PC-9 (cell line): ENCODE data around the gene SVOPL. TPM values are rescaled to one million over a fixed set of nuclear protein-coding genes. Genes with fewer than 3 reads are reported as not detected.

Experiments
- BruUV-seq: library from RNA; stranded (reverse); fragments of 400-500 nt; replicated peaks from 2 replicates; lab custom pipeline; 2021; lab: Mats Ljungman, UMichigan
- CTCF ChIA-PET: fragments of 300-600 bp; sonication (Branson Sonifier 250); formaldehyde crosslinking; loops from one replicate; lab custom pipeline; 2022; ENCODE audit warnings: antibody characterized with exemption; lab: Charles Lee
- POLR2A ChIA-PET: fragments of 300-600 bp; sonication (Branson Sonifier 250); formaldehyde crosslinking; loops from one replicate; lab custom pipeline; 2022; ENCODE audit warnings: antibody characterized with exemption; ENCODE audit not compliant: unreplicated experiment; lab: Charles Lee
- DNase-seq, 2 experiments: peaks; one replicate each; pipeline versions ENCODE4 v3.0.0 to v3.0.0-alpha.2; 2015 to 2022; ENCODE audit warnings: mixed read lengths in 1 of 2
- H2AFZ ChIP-seq: fragments of 200-600 bp; sonication (generic); 2 replicates; pipeline ENCODE4 v1.8.1; 2017; ENCODE audit warnings: antibody characterized with exemption
- H3F3A ChIP-seq: fragments of 200-600 bp; sonication (generic); 2 replicates; pipeline ENCODE4 v1.8.1; 2017; ENCODE audit warnings: antibody characterized with exemption, mild to moderate bottlenecking, low read depth; ENCODE audit not compliant: insufficient read depth
- H3K27ac ChIP-seq: fragments of 200-600 bp; sonication (generic); 2 replicates; pipeline ENCODE4 v1.6.1; 2016; ENCODE audit warnings: mixed run types
- H3K27me3 ChIP-seq: fragments of 200-600 bp; sonication (generic); 2 replicates; pipeline ENCODE4 v1.6.1; 2016; ENCODE audit warnings: low read depth, mixed run types; ENCODE audit not compliant: insufficient read depth
- H3K36me3 ChIP-seq: fragments of 200-600 bp; sonication (generic); 2 replicates; pipeline ENCODE4 v1.6.1; 2016; ENCODE audit warnings: low read depth, mixed run types
- H3K4me1 ChIP-seq: fragments of 200-600 bp; sonication (generic); replicated peaks from 2 replicates; pipeline ENCODE4 v1.6.1; 2016; ENCODE audit warnings: mixed run types; ENCODE audit not compliant: insufficient read depth
- H3K4me2 ChIP-seq: fragments of 200-600 bp; sonication (generic); 2 replicates; pipeline ENCODE4 v1.6.1; 2017; ENCODE audit warnings: mixed run types
- H3K4me3 ChIP-seq: fragments of 200-600 bp; sonication (generic); 2 replicates; pipeline ENCODE4 v1.6.1; 2016; ENCODE audit warnings: mixed run types
- H3K79me2 ChIP-seq: fragments of 200-600 bp; sonication (generic); 2 replicates; pipeline ENCODE4 v1.6.1; 2017; ENCODE audit warnings: low read depth, mixed run types
- H3K9me2 ChIP-seq: fragments of 200-600 bp; sonication (generic); 2 replicates; pipeline ENCODE4 v1.8.1; 2017; ENCODE audit warnings: mild to moderate bottlenecking; ENCODE audit not compliant: insufficient read depth
- H3K9me3 ChIP-seq: fragments of 200-600 bp; sonication (generic); 2 replicates; pipeline ENCODE4 v1.8.1; 2016; ENCODE audit warnings: low read depth; ENCODE audit not compliant: insufficient read depth
- H4K20me1 ChIP-seq: fragments of 200-600 bp; sonication (generic); 2 replicates; pipeline ENCODE4 v1.8.1; 2017; ENCODE audit not compliant: insufficient read depth
- EZH2 ChIP-seq: fragments of 200-600 bp; sonication (generic); IDR thresholded peaks from 2 replicates; pipeline ENCODE4 v1.8.0; 2017; ENCODE audit warnings: antibody characterized with exemption, low read depth
- intact Hi-C: fragments of 100-400 bp; cut with micrococcal nuclease; formaldehyde crosslinking; loops from one replicate; pipeline ENCODE4 v1.10.0; 2022; ENCODE audit not compliant: unreplicated experiment
- total RNA-seq: library from RNA; stranded (reverse); gene quantifications from 2 replicates; pipeline ENCODE4 v1.2.3, GENCODE V29; 2021
- TF ChIP-seq, protein P1 (sequence below): fragments of 200-600 bp; sonication (generic); conservative IDR thresholded peaks from 2 replicates; pipeline ENCODE4 v1.6.1; 2017; ENCODE audit warnings: mixed run types, antibody characterized with exemption, mild to moderate bottlenecking, moderate library complexity

The SVOPL gene
- total RNA-seq, 1 experiment from 2014 or later: 0.70 TPM

DNA sequence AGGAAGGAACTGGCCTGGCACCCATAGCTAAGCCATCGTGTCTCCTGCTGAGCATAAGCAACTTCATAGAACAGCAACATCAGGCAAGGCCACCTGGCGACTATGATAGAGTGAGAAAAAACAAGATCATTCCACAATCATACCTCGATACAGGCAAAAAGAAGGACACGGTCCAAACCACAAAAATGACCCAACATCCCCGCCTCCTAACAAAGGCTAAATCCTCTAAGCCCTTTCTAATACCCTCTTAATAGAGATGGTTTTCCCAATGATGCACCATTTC is 40.2 kb upstream of the SVOPL start:
- Histone ChIP-seq H3K79me2 (no peaks in the 10 kb centered on the region), H4K20me1 (no peaks in the 10 kb centered on the region), H3K4me2 (no peak overlapping the region), H3K4me3 (no peak overlapping the region), H3K4me1 (peaks cover 10% of the 10 kb centered on the region), H3K27ac (no peak overlapping the region), H3K36me3 (no peaks in the 10 kb centered on the region), H3K9me2 (no peaks in the 10 kb centered on the region), H3K9me3 (no peaks in the 10 kb centered on the region), H3K27me3 (no peaks in the 10 kb centered on the region), H3F3A (no peaks in the 10 kb centered on the region), H2AFZ (no peak overlapping the region)
- CTCF ChIA-PET: interaction anchor here (0.6 kb wide), 1 partner anchor 527 kb away, joined by 3 read pairs; no protein-coding TSS in a partner anchor
- POLR2A ChIA-PET: interaction anchor here (0.5 kb wide), 1 partner anchor 14 kb away, joined by 4 read pairs; no protein-coding TSS in a partner anchor
- TF ChIP-seq, protein P1, sequence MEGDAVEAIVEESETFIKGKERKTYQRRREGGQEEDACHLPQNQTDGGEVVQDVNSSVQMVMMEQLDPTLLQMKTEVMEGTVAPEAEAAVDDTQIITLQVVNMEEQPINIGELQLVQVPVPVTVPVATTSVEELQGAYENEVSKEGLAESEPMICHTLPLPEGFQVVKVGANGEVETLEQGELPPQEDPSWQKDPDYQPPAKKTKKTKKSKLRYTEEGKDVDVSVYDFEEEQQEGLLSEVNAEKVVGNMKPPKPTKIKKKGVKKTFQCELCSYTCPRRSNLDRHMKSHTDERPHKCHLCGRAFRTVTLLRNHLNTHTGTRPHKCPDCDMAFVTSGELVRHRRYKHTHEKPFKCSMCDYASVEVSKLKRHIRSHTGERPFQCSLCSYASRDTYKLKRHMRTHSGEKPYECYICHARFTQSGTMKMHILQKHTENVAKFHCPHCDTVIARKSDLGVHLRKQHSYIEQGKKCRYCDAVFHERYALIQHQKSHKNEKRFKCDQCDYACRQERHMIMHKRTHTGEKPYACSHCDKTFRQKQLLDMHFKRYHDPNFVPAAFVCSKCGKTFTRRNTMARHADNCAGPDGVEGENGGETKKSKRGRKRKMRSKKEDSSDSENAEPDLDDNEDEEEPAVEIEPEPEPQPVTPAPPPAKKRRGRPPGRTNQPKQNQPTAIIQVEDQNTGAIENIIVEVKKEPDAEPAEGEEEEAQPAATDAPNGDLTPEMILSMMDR: no peak
- TF ChIP-seq EZH2: no peak
- no TSS peak for BruUV-seq
- DNase-seq: no peak
- intact Hi-C loops: loop anchor here (5.0 kb wide), 1 partner anchor 336 kb away; no protein-coding TSS in a partner anchor

DNA sequence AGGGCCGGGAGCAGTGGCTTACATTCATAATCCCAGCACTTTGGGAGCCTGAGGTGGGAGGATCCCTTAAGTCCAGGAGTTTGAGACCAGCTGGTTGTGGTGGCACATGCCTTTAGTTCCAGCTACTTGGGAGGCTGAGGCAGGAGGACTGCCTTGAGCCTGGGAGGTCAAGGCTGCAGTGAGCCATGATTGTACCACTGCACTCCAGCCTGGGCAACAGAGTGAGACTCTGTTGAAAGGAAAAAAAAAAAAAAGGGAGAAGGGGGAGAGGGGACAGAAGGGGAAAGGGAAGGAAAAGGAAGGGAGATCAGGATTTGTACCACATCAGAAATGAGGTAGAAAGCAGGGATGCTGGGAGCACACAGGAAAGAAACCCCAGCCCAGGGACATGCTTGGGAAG is 38.7 kb upstream of the SVOPL start:
- no peak for DNase-seq
- H4K20me1 ChIP-seq: no peaks in the 10 kb centered on the region
- ChIA-PET CTCF (interaction anchor here (0.6 to 0.7 kb wide), 2 partner anchors 107 to 656 kb away, joined by 3 to 6 read pairs; no protein-coding TSS in a partner anchor), POLR2A (no interaction called here)
- no peaks in the 10 kb centered on the region for H3K9me2 ChIP-seq
- H3K27ac ChIP-seq: no peak overlapping the region
- no peak overlapping the region for H3K4me2 ChIP-seq
- no peaks in the 10 kb centered on the region for H3K36me3 ChIP-seq
- no peaks in the 10 kb centered on the region for H3K9me3 ChIP-seq
- intact Hi-C loops: loop anchor here (2.0 to 5.0 kb wide), 5 partner anchors 78 to 1083 kb away; no protein-coding TSS in a partner anchor
- BruUV-seq: no TSS peak
- no peaks in the 10 kb centered on the region for H3F3A ChIP-seq
- TF ChIP-seq EZH2: no peak
- TF ChIP-seq, protein P1: no peak
- H3K4me1 ChIP-seq: peaks cover 10% of the 10 kb centered on the region
- H2AFZ ChIP-seq: no peak overlapping the region
- H3K79me2 ChIP-seq: no peaks in the 10 kb centered on the region
- H3K4me3 ChIP-seq: no peak overlapping the region
- no peaks in the 10 kb centered on the region for H3K27me3 ChIP-seq

DNA sequence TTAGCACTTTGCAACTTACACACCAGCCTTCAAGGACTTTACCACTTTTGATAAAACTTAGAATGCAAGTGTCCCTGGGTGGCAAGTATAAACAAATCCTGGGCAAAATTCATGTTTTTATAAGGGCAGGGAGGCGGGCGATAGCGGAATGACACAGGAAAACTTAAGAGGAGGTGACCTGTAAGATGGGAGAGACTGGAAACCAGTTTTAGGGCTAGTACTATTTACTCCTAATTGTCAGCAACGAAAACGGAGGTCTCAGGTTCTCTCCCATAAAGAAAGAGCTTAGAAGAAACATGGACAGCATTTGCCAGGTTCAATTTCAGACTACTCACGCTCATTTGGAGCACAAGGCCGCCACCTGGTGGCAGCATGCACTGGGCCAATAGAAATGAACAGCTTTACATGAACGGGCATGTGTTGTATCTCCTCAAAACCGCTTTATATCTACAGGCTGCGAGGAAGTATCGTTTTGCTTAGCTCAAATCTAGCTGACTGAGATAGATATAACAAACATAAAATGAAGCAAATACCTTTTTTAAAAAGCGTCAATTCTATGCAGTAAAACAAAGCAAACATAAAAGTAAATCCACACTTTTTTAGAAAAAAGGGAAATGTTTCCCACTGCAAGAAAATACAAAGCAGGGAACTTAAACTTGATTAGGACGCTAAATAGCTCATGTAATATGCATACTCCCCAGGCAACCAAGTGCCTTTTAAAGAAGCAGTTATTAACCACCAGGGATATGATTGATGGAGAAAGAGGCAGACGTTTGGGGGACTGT is 37.6 kb upstream of the SVOPL start:
- TF ChIP-seq, protein P1: peak; percentile 99
- no peak for TF ChIP-seq EZH2
- no peak overlapping the region for H3K4me3 ChIP-seq
- CTCF ChIA-PET: interaction anchor here (0.5 to 1.2 kb wide), 6 partner anchors 16 to 730 kb away, joined by 3 to 15 read pairs (median 4); no protein-coding TSS in a partner anchor
- H3K27ac ChIP-seq: no peak overlapping the region
- peak; percentile 73 to 86 for DNase-seq
- H3F3A ChIP-seq: no peaks in the 10 kb centered on the region
- H3K27me3 ChIP-seq: no peaks in the 10 kb centered on the region
- no TSS peak for BruUV-seq
- H3K9me2 ChIP-seq: no peaks in the 10 kb centered on the region
- no peaks in the 10 kb centered on the region for H3K79me2 ChIP-seq
- H3K4me1 ChIP-seq: peaks cover 10% of the 10 kb centered on the region
- intact Hi-C loops: loop anchor here (1.0 to 5.0 kb wide), 8 partner anchors 76 to 1081 kb away; no protein-coding TSS in a partner anchor
- no peaks in the 10 kb centered on the region for H3K36me3 ChIP-seq
- POLR2A ChIA-PET: interaction anchor here (0.6 kb wide), 2 partner anchors 569 to 737 kb away, joined by 4 to 5 read pairs; partner anchors contain the start of gene CREB3L2
- H2AFZ ChIP-seq: no peak overlapping the region
- no peaks in the 10 kb centered on the region for H4K20me1 ChIP-seq
- no peaks in the 10 kb centered on the region for H3K9me3 ChIP-seq
- H3K4me2 ChIP-seq: peak overlapping the region; percentile 4; the same call in 1 of the 2 replicates
